ENCODE measurements around the gene PROSER2.

DNA sequence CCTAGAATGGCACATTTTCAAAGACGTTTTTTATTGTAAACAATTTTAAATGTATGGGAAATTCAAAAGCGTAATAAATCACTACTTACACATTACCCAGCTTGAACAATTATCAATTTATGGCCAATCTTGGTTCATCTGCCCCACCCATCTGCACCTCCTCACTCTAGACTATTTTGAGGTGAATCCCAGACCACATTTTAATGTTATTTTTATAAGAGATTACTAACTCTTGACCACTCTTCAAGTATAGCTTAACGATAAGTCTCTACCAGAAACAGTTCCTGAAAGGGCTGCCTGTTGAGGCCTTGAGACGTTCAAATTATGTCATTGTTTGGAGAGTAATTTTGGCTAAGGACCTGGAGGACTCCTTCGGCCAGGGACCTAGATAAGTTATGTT lies 47.7 kb upstream of the PROSER2 start:
- TF ChIP-seq, protein P1, sequence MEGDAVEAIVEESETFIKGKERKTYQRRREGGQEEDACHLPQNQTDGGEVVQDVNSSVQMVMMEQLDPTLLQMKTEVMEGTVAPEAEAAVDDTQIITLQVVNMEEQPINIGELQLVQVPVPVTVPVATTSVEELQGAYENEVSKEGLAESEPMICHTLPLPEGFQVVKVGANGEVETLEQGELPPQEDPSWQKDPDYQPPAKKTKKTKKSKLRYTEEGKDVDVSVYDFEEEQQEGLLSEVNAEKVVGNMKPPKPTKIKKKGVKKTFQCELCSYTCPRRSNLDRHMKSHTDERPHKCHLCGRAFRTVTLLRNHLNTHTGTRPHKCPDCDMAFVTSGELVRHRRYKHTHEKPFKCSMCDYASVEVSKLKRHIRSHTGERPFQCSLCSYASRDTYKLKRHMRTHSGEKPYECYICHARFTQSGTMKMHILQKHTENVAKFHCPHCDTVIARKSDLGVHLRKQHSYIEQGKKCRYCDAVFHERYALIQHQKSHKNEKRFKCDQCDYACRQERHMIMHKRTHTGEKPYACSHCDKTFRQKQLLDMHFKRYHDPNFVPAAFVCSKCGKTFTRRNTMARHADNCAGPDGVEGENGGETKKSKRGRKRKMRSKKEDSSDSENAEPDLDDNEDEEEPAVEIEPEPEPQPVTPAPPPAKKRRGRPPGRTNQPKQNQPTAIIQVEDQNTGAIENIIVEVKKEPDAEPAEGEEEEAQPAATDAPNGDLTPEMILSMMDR (optimal IDR thresholded peaks at IDR 0.05 in 1 of 3, IDR thresholded peaks at IDR 0.05 in 1 of 3, conservative IDR thresholded peaks at IDR 0.05 in 1 of 3; ENCODE audit: extremely low read depth in 1 of 3, insufficient read depth in 2 of 3, low read length in 3 of 3) = no peak
- TF ChIP-seq EZH2 (IDR thresholded peaks at IDR 0.05; ENCODE audit: low read length) = no peak
